ENCODE results near the gene FGF4. TPM values are rescaled to one million over a fixed set of nuclear protein-coding genes. Genes with fewer than 3 reads are reported as not detected.

The FGF4 gene
- polyA plus RNA-seq, 4 donors = not detected

- no peak for DNase-seq (ENCODE audit: low read depth in 4 of 4, low spot score in 2 of 4)
These were observed 45.9 kb downstream of the FGF4 start for GRCh38 chr11:69729252-69729651.

GRCh38 chr11:69727266-69727665 is 47.9 kb downstream of the FGF4 start:
- DNase-seq (ENCODE audit: low read depth in 4 of 4, low spot score in 2 of 4) = no peak

- DNase-seq (ENCODE audit: low read depth in 4 of 4, low spot score in 2 of 4) = no peak
These were observed 48.7 kb downstream of the FGF4 start for GRCh38 chr11:69726481-69726880.

- DNase-seq (ENCODE audit: low read depth in 4 of 4, low spot score in 2 of 4) = no peak
These were observed 49.1 kb downstream of the FGF4 start for GRCh38 chr11:69726019-69726418.

GRCh38 chr11:69721745-69722144 is 53.4 kb downstream of the FGF4 start:
- no peak for DNase-seq (ENCODE audit: low read depth in 4 of 4, low spot score in 2 of 4)

- no peak for DNase-seq (ENCODE audit: low read depth in 4 of 4, low spot score in 2 of 4)
These were observed 54.0 kb downstream of the FGF4 start for GRCh38 chr11:69721106-69721505.

Other genes starting within 250 kb of the FGF4 start
- 100 to 1,000 TPM; 116 to 169 (median 149) TPM for gene CCND1, start 134.2 kb downstream of the FGF4 start, polyA plus RNA-seq (ENCODE audit: insufficient read length in 4 of 4)
- 10 to 100 TPM; 18.7 to 35.7 (median 30.0) TPM for gene LTO1, start 100.0 kb downstream of the FGF4 start, polyA plus RNA-seq (ENCODE audit: insufficient read length in 4 of 4)
- 1 to 10 TPM in 2 of 4 donors, under 1 TPM in 2; 0.43 to 2.3 (median 1.1) TPM for gene FGF19, start 71.3 kb downstream of the FGF4 start, polyA plus RNA-seq (ENCODE audit: insufficient read length in 4 of 4)
- gene FGF3, start 44.1 kb upstream of the FGF4 start, polyA plus RNA-seq (ENCODE audit: insufficient read length in 4 of 4) = not detected